ENCODE results near the gene ABHD8. TPM values are rescaled to one million over a fixed set of nuclear protein-coding genes. Genes with fewer than 3 reads are reported as not detected.

Gene ABHD8
- total RNA-seq, 1 donor = 13.8 TPM

GRCh38 chr19:17325881-17326594 is 22.8 kb upstream of the ABHD8 start:
- no peak overlapping the region for H3K4me3 ChIP-seq (ENCODE audit: low read depth, low read length)
- no peak for DNase-seq (ENCODE audit: low read depth)
- TF ChIP-seq, protein P1, sequence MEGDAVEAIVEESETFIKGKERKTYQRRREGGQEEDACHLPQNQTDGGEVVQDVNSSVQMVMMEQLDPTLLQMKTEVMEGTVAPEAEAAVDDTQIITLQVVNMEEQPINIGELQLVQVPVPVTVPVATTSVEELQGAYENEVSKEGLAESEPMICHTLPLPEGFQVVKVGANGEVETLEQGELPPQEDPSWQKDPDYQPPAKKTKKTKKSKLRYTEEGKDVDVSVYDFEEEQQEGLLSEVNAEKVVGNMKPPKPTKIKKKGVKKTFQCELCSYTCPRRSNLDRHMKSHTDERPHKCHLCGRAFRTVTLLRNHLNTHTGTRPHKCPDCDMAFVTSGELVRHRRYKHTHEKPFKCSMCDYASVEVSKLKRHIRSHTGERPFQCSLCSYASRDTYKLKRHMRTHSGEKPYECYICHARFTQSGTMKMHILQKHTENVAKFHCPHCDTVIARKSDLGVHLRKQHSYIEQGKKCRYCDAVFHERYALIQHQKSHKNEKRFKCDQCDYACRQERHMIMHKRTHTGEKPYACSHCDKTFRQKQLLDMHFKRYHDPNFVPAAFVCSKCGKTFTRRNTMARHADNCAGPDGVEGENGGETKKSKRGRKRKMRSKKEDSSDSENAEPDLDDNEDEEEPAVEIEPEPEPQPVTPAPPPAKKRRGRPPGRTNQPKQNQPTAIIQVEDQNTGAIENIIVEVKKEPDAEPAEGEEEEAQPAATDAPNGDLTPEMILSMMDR (IDR thresholded peaks at IDR 0.05; ENCODE audit: insufficient read depth, low read depth, low read length) = no peak

DNA sequence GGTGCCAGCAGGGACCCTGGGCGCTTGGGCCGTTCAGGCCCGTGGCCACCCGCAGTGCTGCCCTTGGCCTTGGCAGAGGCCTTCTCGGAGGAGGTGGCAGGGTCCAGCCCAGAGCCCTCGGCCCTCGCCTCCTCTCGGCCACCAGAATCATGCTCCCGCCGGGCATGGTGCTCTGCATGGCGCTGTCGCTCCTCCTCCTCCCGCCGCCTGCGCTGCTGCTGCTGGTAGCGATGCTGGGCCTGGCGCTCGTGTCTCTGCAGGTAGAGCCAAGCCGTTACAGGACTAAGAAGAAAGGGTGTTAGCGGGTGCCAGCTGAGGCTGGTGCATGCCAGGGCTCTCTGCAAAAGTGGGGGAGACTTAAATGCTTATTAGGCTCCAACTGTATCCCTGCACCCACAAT is 21.9 kb upstream of the ABHD8 start:
- H3K4me3 ChIP-seq (ENCODE audit: low read depth, low read length) = no peak overlapping the region
- DNase-seq (ENCODE audit: low read depth) = no peak
- TF ChIP-seq, protein P1 (IDR thresholded peaks at IDR 0.05; ENCODE audit: insufficient read depth, low read depth, low read length) = no peak

DNA sequence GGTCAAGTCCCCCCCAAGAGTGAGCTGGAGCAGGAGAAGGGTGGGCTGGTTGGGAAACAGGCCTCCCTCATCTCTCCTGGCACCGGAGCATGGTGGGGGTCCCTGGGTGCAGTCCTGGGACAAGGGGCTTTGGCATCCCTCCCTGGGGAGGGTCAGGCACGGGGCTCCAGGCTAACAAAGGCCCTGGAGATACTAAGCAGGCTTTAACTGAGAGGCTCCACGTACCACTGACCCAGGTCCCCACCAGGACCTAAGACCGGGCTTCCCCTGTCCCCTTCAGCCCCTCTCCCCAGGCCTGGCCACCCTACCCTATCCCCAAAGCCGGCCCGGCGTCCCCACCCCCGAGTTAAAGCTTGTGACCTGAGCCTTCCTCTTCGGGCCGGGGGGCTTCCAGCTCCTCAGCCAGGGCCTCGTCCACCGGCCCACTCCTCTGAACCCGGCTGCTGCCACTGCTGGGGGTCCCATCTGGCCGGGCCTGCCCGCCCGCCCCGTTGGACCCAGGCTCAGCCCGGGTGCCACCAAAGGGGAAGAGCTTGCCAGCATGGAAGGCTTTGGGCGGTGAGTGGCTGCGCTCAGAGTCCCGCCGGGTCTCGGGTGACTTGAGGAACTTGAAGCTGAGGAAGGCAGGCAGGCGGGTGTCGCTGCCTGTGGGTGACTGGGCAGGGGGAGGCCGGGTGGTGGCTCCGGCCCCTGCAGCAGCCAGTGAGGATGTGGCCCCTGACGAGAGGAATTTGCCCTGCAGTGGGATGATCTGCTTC is 21.3 kb upstream of the ABHD8 start:
- DNase-seq (ENCODE audit: low read depth) = no peak
- H3K4me3 ChIP-seq (ENCODE audit: low read depth, low read length) = no peak overlapping the region
- TF ChIP-seq, protein P1 (IDR thresholded peaks at IDR 0.05; ENCODE audit: insufficient read depth, low read depth, low read length) = no peak

DNA sequence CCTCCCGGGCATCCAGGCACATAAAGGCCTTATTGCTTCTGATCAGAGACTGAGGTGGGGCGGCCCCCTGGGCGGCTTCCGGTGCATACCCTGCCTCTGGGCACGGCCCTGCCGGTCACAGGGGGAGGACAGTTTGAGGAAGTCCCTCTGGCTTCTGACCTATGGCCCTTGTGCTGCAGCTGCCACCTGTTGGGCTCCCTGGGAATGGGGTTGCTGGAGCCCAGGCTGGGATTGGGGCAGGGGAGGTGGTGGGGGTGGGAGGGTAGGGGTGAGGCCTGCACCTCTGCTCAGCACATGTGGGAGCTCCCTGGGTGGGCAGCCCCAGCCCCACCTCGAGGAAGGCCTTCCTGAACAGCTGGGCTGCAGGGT is 20.7 kb upstream of the ABHD8 start:
- DNase-seq (ENCODE audit: low read depth) = no peak
- H3K4me3 ChIP-seq (ENCODE audit: low read depth, low read length) = no peak overlapping the region
- TF ChIP-seq, protein P1 (IDR thresholded peaks at IDR 0.05; ENCODE audit: insufficient read depth, low read depth, low read length) = no peak

GRCh38 chr19:17323300-17323963 is 20.2 kb upstream of the ABHD8 start:
- DNase-seq (ENCODE audit: low read depth) = no peak
- no peak overlapping the region for H3K4me3 ChIP-seq (ENCODE audit: low read depth, low read length)
- TF ChIP-seq, protein P1 (IDR thresholded peaks at IDR 0.05; ENCODE audit: insufficient read depth, low read depth, low read length) = no peak

- TF ChIP-seq, protein P1 (IDR thresholded peaks at IDR 0.05; ENCODE audit: insufficient read depth, low read depth, low read length) = no peak
- no peak overlapping the region for H3K4me3 ChIP-seq (ENCODE audit: low read depth, low read length)
- DNase-seq (ENCODE audit: low read depth) = no peak
These were observed 19.6 kb upstream of the ABHD8 start for GRCh38 chr19:17322854-17323253.

Measured in fibroblast of villous mesenchyme (primary cell).